GM18517 (cell line): ENCODE results near the gene TSC22D1.

Experiments
- ATAC-seq: cut with Tn5 transposase; IDR thresholded peaks from one replicate; pipeline ENCODE4 v1.9.1; 2021; ENCODE audit warnings: mild to moderate bottlenecking, moderate library complexity; ENCODE audit not compliant: unreplicated experiment

Gene TSC22D1

GRCh38 chr13:44433863-44434765, 142.0 kb downstream of the TSC22D1 start:
- no peak for ATAC-seq

DNA sequence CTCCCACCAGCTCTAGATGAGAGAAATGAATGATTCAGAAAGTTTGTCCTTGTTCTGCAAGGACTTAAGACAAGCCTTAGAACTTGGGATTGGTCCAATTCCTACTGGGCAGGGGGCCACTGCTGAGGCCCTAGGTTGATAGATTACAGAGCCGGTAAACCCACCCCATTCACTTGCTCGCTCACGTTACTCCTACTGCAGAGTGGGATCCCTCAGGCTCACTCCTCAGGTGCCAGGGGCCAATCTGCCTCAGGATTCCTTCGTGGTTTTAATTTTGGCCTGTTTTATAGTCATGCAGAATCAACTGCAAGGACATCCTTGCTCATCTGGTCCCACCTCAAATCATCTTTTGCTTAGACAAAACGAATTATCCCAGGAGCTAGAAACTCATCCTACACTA, 143.5 kb downstream of the TSC22D1 start:
- ATAC-seq: no peak

GRCh38 chr13:44431150-44431549, 145.0 kb downstream of the TSC22D1 start:
- no peak for ATAC-seq

GRCh38 chr13:44429311-44429710, 146.8 kb downstream of the TSC22D1 start:
- ATAC-seq: no peak

- no peak for ATAC-seq
Observed at GRCh38 chr13:44426461-44426860, 149.7 kb downstream of the TSC22D1 start.

DNA sequence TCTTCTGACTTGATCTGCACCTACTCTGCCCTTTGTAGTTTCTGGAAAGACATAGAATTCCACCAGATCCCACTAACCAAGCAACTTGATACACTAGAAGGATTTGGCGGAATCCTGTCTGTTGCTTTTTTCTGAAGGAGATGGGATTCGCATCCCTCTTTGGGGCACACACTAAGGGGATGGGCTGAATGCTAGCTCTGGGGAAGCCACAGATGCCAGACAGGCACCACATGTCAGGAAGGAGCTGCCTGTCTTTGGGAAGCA, 150.4 kb downstream of the TSC22D1 start:
- ATAC-seq: no peak

DNA sequence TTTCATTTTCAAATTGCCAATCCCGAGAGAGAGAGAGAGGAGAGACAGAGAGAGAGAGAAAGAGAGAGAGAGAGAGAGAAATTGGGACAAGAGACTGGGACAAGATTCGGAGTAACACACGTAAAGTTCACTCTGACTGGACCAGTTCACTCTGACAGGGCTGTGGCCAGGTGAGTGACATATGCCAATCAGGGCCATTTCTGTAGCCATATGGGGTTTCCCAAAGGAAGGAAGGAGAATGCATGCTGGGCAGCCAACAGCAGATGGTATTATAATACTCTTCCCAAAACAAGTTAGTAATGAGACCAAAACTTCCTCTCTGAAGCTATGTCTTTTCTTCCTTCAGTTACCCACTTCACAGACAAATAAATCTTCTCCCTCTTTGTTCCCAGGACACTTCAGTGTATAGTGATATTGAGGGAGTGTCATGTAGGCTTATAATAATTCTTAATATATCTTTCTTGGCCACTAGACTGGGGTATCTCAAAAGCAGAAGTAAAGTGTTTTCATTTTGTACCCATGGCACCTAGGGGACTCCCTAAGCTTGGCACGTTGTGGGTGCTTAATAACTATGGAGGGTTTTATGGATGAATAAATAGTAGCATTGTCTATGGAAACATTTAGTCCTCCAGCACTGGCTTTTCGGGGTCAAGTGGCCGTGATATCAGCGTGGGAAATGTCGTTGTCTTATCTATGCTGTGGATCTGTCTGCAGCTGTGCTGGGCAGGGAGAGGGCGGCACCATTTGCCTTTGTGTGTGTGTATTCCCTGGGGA, 150.9 kb downstream of the TSC22D1 start:
- no peak for ATAC-seq

DNA sequence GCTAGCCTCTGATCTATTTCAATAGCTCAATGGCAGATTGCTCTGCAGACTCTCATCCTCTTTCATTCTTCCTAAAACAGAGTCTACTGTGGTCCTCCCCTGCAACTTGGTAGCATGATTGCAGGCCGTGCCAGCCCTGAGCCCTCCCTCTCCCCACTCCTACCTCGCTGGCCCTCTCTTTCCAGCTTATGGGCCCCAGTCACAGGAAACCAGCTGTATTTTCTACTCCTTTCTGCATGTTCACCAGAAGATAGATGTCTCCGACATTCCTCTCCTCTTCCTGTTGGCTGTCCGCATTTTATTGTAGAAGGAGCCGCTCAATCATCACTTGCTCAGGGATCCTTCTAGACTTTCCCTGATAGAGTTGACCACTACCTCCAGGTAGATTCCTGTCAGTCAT, 152.3 kb downstream of the TSC22D1 start:
- ATAC-seq: no peak

- no peak for ATAC-seq
Observed at GRCh38 chr13:44422755-44423643, 153.1 kb downstream of the TSC22D1 start.

DNA sequence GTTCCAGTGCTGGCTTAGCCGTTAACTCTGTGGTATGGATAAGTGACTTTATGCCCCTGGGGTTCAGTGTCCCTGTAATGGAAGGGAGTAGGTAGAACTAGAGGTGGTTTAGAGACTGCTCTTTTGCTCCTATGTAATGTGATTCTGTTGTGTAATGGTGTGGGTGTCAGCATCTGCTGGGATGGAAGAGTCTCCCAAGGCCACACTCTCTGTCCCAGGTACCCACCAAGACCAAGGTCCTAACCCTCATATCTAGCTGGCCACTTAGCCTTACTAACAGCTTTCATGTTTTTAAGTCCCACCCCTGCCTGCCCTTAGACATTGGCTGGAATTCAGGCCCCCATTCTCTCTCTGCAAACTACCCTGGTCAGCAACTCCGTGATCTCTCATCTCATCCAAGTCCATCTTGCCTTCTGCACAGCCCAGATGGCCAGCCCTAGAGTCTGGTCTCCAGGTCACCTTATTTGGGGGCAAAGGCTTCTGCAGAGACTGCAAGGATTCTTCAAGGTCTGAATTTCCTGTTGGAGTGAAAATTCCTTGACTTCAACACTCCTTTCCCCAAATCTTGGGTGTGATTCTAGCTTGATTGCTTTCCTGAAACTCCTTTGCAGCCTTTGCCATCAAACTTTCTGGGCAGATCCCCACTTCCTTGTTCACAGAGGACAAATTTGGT, 154.1 kb downstream of the TSC22D1 start:
- ATAC-seq: no peak

DNA sequence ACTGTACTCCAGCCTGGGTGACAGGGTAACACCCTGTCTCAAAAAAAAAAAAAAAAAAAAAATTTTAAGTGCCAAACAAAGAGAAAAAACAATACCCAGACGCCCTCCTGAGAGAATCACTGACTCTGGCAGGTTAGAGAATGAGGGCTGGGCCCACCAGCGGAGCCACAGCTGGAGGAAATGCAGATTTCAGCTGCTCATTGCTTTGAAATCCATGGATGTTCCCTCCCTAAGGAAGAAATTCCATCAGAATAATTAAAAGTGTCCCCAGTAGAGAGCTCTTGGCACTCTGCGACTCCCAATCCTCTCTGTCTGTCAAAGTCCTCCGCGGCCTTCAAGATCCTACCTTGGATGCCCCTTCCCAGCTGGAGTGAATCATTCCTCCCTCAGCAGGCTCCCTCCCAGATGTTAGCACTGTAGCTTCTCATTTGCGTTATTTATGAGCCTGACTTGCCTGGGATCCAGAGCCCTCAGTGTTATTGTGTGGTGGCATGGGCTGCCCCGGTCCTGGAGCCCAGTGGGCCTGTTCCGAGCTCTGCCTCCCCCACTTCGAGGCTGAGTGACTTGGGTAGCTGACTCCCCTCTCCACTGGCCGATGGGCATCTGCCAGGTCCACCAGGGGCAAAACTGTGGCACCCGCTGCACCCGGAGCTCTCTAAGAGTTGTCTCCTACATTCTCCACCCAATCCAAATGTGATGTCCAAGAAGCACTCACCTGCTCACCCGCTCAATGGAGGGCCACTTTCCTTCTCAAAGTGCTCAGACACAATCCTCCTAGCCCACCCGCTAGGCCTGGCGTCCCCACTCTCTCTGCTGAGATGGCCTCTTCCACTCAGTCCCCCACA, 155.5 kb downstream of the TSC22D1 start:
- no peak for ATAC-seq

- ATAC-seq: no peak
Observed at GRCh38 chr13:44417876-44418275, 158.3 kb downstream of the TSC22D1 start.

DNA sequence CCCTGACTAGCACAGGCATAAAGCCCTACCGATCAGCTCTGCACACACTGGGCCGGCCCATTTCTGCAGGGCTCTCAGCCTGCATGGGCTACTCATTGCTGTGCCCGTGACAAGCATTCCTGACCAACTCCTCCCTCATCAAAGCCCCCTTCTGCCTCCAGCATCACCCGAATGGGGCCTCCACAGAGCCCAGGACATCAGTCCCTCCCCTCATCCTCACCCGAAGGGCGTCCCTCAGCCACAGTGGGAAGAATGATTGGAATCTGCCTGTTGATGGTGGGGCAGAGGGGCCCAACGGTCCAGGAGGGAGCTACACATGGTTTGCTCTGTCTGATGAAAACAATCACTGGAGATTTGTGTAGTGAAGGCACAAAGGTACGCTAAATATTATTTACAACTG, 158.7 kb downstream of the TSC22D1 start:
- no peak for ATAC-seq

DNA sequence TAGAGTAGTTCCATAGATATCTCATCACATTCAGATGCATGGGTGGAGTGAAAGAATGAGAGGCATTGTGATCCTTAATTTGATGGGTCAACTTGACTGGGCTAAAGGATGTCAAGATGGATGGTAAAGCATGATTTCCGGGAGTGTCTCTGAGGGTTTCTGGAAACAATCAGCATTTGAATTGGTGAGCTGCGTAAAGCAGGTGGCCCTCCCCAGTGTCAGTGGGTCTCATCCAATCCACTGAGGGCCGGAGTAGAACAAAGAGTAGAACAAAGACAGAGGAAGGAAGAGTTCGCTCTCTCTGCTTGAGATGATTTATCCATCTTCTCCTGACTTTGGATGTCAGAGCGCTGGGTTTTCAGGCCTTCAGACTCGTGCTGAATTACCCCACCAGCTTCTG, 159.4 kb downstream of the TSC22D1 start:
- ATAC-seq: no peak

- ATAC-seq: no peak
Observed at GRCh38 chr13:44416301-44416700, 159.8 kb downstream of the TSC22D1 start.

DNA sequence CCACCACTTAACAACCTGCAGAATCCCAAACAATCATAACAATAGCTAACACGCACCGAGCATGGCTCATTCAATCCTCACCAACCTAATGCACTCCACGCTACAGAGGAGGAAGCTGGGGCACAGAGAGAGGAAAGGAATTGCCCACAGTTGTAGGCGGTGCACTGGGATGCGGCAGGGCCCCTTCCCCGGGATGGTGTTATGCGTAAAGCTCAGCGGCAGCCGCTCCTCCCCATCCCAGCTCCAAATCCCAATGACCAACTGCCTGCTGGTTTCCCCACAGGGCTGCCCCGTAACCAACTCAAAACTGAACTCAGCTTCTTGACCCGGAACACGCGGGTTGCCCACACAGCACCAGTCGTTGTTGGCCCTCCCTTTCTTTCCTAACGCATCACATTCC, 160.3 kb downstream of the TSC22D1 start:
- no peak for ATAC-seq

- ATAC-seq: no peak
Observed at GRCh38 chr13:44414716-44415115, 161.4 kb downstream of the TSC22D1 start.

GRCh38 chr13:44413095-44413494, 163.0 kb downstream of the TSC22D1 start:
- no peak for ATAC-seq

GRCh38 chr13:44412346-44412935, 163.7 kb downstream of the TSC22D1 start:
- no peak for ATAC-seq

GRCh38 chr13:44411841-44412240, 164.3 kb downstream of the TSC22D1 start:
- ATAC-seq: no peak
